Body of pancreas (tissue), 4 donors: ENCODE results near the gene ENTPD2.

ENCODE experiments used
- CTCF ChIP-seq, 7 experiments: fragments of 450-650 bp in 4 of 7; fragments of 200-600 bp in 3 of 7; sonication (generic) in 3 of 7; IDR thresholded peaks; one replicate each; pipeline ENCODE4 v1.5.1; 2016 to 2019; ENCODE audit warnings: antibody characterized with exemption in 7 of 7
- POLR2A ChIP-seq, 3 donors: fragments of 450-650 bp; IDR thresholded peaks; one replicate each; pipeline ENCODE4 v1.6.1; 2016; ENCODE audit warnings: antibody characterized with exemption in 3 of 3, mild to moderate bottlenecking in 2 of 3

- no peak for TF ChIP-seq CTCF (IDR thresholded peaks at IDR 0.05)
- TF ChIP-seq POLR2A (IDR thresholded peaks at IDR 0.05), result no peak
These were observed 38.9 kb downstream of the ENTPD2 start for GRCh38 chr9:137014776-137015539.
